ENCODE data around the gene ZBTB5.

Gene ZBTB5

DNA sequence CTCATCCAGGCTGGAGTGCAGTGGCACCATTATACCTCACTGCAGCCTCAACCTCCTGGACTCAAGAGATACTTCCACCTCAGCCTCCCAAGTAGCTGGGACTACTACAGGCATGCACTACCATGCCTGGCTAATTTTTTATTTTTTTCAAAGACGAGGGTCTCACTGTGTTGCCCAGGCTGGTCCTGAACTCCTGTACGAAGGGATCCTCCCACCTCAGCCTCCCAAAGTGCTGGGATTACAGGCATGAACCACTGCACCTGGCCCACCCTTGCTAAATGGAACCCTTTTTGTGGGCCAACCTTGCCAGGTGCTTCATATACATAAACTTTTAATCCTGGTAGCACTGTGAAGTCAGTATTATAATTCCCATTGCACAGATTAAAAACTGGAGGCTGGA, 41.7 kb downstream of the ZBTB5 start:
- DNase-seq: no peak

- peak; percentile 93 for DNase-seq
Measured at GRCh38 chr9:37422289-37423104, 42.8 kb downstream of the ZBTB5 start, which contains the start of gene GRHPR. Gene GRHPR (plus strand): TSS chr9:37422696. CDS start chr9:37422751, 55 bp downstream.

DNA sequence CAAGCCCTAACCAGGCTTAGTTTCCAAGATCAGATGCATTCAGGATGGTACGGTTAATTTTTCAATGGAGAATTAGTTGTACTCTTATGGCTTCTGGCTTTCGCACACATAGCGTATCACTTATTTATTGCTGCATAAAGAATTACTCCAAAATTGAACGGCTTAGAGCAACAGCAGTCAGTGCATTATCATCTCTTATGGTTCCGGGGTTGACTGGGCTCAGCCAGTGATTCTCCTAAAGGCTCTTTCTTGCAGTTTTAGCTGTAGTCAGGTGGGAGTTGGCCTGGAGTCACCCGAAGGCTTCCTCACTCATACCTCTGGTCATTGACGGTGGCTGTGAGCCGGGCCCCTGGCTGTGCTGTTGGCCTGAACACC, 43.3 kb downstream of the ZBTB5 start:
- no peak for DNase-seq

- no peak for DNase-seq
Measured at GRCh38 chr9:37420271-37421215, 44.7 kb downstream of the ZBTB5 start.

GRCh38 chr9:37419204-37419603, 46.0 kb downstream of the ZBTB5 start:
- no peak for DNase-seq

- no peak for DNase-seq
Measured at GRCh38 chr9:37417857-37418618, 47.2 kb downstream of the ZBTB5 start.

GRCh38 chr9:37417252-37417803, 47.9 kb downstream of the ZBTB5 start:
- DNase-seq: no peak

DNA sequence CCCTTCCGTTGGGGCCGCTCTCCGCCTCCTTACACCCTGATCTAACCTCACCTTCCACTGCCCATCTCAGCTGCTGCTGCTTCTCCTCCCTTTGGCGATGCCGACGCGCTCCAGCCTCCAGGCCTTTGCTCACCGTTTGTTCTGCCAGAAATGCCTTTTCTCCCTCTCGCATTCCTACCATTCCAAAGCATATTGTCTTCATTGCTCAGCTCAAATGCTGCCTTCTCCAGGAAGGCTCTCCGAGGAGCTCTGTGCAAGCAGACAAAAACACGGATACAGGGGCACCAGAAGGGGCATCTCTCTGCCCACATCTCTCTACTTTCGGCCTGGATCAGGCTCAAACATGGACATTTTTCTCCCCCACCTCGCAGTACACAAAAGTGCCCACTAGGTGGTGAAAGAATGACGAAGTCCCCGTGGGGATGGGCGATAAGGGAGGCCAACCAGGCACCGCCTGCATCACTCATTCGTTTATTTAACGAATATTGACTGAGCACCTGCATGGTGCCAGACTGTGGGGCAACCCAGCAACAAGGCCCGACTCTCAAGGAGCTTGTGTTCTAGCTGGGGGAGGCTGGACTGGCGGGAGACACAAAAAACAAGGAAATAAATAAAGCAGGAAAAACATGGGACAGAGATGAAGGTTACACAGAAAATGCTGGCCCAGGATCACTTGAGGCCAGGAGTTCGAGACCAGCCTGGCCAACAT, 50.1 kb downstream of the ZBTB5 start:
- DNase-seq: peak; percentile 70

- no peak for DNase-seq
Measured at GRCh38 chr9:37414503-37414943, 50.7 kb downstream of the ZBTB5 start.

DNA sequence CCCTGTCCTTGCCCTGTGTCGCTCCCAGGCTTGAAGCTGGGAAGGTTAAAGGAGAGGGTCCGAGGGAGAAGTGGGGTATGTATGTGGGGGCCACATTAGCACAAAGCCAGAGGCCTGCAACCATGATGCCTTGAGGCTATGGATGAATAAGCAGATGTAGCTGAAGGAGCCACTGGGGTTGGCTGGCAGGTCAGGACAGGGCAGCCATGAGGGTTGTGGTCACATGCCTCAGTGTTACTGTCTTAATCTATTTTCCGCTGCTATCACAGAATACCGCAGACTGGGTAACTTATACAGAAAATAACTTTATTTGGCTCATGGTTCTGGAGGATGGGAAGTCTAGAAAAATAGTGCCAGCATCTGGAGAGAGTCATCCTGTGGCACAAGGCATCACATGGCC, 51.9 kb downstream of the ZBTB5 start:
- DNase-seq: no peak

GRCh38 chr9:37412431-37413151, 52.7 kb downstream of the ZBTB5 start:
- no peak for DNase-seq

- DNase-seq: no peak
Measured at GRCh38 chr9:37410969-37411785, 54.1 kb downstream of the ZBTB5 start.

DNA sequence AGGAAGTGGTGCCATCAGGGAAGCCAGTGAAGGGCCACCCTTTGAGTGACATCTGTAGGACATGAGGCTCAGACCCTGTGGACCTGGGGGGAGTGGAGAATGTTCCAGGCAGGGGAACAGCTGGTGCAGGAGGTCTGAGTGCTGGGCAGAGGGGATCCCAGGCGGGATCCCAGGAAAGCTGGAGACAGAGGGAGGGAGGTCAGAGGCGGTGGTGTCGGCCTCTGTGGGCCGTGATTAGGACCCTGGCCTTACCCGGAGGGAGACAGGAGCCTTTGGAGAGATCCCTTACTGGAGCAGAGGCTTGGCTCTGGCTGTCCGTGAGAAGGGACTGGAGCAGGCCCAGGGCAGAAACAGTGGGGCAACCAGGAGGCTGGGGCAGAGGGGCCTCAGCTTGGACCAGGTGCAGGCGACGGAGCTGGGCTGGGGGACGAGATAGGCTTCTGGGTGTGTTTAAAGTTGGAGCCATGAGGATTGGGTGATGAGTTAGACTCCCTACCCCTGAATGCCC, 54.8 kb downstream of the ZBTB5 start:
- DNase-seq: no peak

DNA sequence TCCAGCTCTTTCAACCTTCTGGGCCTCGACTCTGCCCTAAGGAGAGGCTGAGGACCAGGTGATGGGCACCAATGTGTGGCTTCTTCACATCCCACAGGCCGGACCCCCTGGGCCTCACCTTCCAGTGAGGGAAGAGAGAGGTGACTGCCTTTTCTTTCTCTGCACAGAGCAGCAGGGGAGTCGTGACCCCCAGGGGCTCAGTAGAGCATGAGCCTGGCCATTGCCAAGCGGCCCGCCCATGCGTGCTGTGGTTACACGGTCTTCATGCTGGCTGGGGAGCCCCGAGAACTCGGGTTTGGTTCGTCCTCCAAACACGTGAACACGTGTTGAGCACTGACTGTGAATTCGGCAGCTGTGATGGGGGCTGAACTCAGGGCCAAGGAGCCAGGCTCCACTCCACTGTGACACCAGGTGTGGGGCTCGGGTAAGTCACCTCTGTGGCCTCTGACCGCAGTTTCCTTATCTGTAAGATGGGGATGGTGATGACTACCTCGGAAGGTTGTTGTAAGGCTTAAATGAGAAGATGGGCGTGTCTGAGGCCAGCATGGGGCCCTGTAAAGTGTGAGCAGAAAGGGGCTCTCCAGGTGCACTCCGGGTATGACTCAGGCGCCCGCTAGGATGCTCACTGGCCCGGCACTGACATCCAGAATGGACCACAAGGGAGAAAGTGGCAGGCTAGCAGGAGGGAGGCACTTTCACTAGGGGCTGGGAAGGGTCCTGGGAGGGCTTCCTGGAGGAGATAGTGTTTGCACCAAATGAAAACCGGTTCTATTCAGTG, 56.1 kb downstream of the ZBTB5 start:
- peak; percentile 59 for DNase-seq

GRCh38 chr9:37407468-37407867, 57.8 kb downstream of the ZBTB5 start:
- DNase-seq: no peak

GRCh38 chr9:37406603-37407401, 58.4 kb downstream of the ZBTB5 start:
- no peak for DNase-seq

DNA sequence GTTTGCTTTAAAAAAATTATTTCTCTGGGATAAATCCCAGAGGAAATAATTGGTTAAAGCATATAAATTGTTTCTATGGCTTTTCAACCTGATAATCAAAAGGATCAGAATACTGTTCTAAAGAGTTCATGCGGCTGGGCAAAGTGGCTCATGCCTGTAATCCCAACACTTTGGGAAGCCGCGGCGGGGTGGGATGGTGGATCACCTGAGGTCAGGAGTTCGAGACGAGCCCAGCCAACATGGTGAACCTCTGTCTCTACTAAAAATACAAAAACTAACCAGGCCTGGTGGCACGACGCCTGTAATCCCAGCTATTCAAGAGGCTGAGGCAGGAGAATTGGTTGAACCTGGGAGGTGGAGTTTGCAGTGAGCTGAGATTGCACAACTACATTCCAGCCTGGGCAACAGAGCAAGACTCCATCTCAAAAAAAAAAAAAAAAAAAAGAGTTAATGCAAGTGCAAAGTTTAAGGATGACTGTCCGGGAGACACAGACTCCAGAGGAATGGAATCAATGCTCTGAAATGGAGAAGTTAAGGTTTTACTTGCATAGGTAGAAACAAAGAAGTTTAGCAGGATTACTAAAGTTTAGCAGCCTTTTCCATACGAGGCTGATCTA, 59.4 kb downstream of the ZBTB5 start:
- no peak for DNase-seq

GRCh38 chr9:37405350-37405749, 59.9 kb downstream of the ZBTB5 start:
- DNase-seq: no peak
